LNCaP clone FGC (cell line): ENCODE results near the gene DOCK4.

Experiments
- DNase-seq: peaks from one replicate; pipeline ENCODE4 v3.0.0-alpha.2; 2011; ENCODE audit warnings: low read depth
- H3K4me3 ChIP-seq: 2 replicates; pipeline ENCODE4 v1.5.1; 2011; ENCODE audit warnings: mild to moderate bottlenecking, low read depth, low read length, control low read depth
- TF ChIP-seq, protein P1 (sequence below): IDR thresholded peaks from 2 replicates; pipeline ENCODE4 v1.5.1; 2012; ENCODE audit warnings: mild to moderate bottlenecking; ENCODE audit not compliant: control insufficient read depth, insufficient read depth; ENCODE audit errors: extremely low read depth

Gene DOCK4

DNA sequence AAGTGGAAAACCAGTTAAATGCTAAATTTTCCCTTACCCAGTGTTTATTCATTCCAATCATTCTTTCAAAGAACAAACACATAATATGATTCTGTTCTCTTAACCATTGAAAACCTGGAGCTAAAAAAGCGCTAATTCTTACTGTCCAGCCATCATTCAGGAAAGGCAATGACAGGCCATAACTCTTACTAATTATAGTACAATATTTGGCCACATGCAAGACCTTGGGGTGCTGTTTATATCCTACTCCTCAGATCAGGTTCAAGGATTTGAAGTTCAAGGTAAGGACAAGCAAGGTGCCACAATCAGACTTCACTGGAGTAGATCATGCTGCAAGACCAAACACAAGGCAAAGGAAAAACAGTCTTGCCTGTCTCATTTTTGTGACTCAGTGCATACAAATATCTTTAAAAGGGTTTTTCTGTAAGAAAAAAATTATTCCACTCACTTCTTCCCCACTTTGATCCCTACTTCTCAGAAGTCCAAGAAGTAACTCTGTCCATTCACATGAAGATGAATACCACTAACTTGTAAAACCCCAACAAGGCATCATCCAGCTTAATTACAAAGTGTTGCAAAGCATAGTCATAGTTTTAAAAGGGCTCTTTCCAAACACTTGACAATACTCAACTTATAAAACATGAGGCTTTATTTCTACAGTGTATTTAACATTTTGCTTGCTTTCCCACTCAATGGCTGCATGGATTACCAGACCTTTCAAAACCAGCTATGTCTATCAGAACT lies 153.0 kb downstream of the DOCK4 start:
- TF ChIP-seq, protein P1, sequence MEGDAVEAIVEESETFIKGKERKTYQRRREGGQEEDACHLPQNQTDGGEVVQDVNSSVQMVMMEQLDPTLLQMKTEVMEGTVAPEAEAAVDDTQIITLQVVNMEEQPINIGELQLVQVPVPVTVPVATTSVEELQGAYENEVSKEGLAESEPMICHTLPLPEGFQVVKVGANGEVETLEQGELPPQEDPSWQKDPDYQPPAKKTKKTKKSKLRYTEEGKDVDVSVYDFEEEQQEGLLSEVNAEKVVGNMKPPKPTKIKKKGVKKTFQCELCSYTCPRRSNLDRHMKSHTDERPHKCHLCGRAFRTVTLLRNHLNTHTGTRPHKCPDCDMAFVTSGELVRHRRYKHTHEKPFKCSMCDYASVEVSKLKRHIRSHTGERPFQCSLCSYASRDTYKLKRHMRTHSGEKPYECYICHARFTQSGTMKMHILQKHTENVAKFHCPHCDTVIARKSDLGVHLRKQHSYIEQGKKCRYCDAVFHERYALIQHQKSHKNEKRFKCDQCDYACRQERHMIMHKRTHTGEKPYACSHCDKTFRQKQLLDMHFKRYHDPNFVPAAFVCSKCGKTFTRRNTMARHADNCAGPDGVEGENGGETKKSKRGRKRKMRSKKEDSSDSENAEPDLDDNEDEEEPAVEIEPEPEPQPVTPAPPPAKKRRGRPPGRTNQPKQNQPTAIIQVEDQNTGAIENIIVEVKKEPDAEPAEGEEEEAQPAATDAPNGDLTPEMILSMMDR, result no peak

DNA sequence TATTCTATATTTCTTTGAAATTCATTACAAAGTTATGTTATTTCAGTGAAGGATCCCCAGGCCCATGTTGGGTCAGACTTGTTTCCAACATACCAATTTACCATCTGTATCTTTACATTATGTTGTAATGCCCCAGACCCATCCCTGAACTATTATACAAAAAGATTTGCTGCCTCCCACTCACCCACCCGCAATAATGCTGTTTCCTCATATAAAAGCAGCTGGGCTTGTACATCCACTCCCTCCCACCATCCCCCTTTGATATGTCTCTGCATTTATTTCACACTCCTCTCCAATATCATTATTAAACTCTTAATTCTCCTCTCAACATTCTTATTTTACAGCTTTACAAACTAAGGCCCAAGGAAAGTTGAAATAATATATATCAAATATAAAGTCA lies 153.7 kb downstream of the DOCK4 start:
- TF ChIP-seq, protein P1, result no peak
- no peak overlapping the region for H3K4me3 ChIP-seq
- DNase-seq, result no peak

More for the DNA sequence above, 153.0 kb downstream of the DOCK4 start:
- DNase-seq, result no peak
- no peak overlapping the region for H3K4me3 ChIP-seq

DNA sequence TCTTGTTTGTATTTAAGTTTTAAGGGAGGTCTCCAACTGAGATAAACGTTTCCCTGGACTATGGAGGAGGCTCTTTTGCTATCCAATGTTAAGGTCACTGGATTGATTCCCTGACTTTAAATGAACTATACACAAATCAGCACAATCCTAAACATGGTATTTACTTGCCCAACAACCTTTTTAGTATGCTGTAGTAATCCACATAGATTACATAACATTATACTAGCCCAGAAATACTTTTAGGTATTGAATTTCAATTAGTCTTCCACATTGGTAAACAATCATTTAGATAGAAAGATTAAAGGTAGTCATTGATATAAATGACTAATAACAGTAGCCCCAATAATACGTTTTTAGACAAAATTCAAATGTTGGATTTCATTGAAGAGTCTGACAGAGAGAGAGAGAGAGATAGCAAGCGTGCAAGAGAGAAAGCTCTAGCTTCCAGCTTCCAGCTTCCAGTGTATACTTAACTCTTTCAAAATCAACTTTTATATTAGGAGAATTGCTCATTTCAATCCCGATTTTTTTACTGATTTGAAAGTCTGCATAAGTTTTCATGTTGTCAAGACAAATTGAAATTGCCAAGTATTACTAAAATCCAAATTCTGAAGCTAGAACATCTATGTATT lies 155.8 kb downstream of the DOCK4 start:
- no peak for DNase-seq
- TF ChIP-seq, protein P1, result no peak
- H3K4me3 ChIP-seq, result no peak overlapping the region

DNA sequence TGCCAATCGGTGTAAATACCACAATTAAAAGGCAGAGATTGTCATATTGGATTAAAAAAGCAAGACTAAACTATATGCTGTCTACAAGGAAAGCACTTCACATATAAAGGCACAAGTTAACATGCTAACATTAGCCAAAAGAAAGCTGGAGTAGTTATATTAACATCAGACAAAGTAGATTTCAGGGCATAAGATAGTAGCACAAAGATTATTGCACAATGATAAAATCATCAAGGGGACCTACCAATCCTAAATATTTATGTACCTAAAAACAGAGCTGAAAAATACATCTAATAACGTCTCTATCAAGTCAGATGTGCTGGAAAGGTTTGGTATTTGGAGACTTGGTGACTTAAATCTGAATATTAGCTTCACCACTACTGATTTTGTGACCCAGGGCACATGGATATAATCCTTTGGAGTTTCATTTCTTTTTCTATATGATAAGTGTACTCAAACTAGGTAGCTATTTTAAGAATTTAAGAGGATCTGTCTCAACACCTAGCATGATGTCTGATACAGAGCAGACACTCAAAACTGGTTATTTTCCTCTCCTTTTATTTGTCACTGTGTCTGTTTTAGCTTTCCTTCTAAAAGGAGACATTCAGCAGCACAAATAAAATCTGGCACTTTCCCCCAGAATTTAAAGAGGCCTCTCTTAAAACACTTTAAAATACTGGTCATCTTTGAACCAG lies 156.5 kb downstream of the DOCK4 start:
- no peak overlapping the region for H3K4me3 ChIP-seq
- TF ChIP-seq, protein P1, result no peak
- no peak for DNase-seq

DNA sequence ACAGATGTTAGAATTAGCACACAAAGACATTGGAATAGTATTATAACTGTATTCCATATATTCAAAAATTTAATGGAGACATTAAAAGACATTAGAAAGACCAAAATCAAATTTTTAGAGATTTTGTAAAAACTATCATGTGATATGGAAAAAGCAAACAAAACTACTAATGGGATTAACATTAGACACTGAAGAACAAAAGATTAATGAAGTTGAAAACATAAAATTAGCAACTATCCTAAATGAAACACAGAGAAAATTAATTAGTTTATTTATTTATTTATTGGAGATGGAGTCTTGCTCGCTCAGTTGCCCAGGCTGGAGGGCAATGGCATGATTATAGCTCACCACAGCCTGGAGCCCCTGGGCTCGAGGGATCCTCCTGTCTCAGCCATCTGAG lies 158.8 kb downstream of the DOCK4 start:
- TF ChIP-seq, protein P1, result no peak
- no peak for DNase-seq
- H3K4me3 ChIP-seq, result no peak overlapping the region

DNA sequence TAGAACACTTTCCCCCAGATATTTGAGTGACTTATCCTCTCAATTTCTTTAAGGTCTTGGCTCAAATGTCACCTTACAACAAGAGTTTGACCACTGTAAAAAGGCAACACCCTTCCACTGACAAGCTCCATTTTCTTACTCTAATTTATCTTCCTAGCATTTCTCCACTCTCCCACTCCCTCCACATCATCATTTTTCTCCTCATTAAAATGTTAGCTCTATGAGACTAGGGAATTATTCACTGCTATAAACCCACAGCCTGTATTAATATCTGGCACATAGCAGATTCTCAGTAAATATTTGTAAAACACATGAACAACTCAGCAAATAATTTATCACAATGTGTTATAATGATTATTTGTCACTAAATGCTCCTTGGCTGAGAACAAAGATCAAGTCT lies 161.0 kb downstream of the DOCK4 start:
- DNase-seq, result peak; percentile 39
- no peak overlapping the region for H3K4me3 ChIP-seq
- TF ChIP-seq, protein P1, result no peak
